ENCODE data around the gene SRP54. TPM values are rescaled to one million over a fixed set of nuclear protein-coding genes. Genes with fewer than 3 reads are reported as not detected.
"Not testable (repeated sequence)": the region's sequence is repeated elsewhere in the genome, so short reads cannot be mapped to it uniquely, and the experiment has no call there.

The SRP54 gene
- total RNA-seq, 1 donor from 2014 or later, result 41.0 TPM

- DNase-seq (ENCODE audit: low spot score) (no peak), ATAC-seq (peak; percentile 4)
These were observed 462 bp downstream of the SRP54 start for GRCh38 chr14:34983148-34983760.

- DNase-seq (ENCODE audit: low spot score) (no peak), ATAC-seq (no peak)
These were observed 994 bp downstream of the SRP54 start for GRCh38 chr14:34983786-34984185.

DNA sequence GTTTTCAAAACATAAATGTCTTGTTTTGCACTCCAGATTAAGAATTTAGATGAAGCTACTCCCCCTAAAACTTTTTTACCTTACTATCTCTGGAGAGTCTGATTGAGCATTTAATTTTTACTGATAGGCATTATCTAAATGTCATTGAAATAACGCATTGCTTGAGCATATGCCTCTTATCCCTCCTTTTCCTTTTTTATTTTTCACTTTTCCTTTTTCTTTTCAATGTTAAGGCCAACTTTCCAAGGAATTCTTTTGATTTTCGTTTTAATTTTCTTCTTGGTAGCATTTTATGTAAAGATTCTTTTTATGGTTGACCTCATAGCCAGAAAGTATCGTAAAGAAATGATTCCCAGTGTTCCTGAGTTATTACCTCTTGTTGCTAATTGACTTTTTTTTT lies 2.9 kb downstream of the SRP54 start:
- ATAC-seq, result no peak
- no peak for DNase-seq (ENCODE audit: low spot score)

DNA sequence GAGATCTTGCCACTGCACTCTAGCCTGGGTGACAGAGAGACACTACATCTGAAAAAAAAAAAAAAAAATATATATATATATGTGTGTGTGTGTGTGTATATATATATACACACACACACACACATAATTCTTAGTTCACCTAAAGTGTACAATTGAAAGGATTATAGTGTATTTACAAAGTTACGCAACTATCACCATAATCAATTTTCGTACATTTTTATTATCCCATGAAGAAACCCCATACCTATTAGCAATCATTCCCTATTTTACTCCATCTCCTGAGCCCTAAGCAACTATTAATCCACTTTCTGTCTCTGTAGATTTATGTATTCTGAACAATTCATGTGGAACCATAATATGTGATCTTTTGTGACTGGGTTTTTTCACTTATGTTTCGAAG lies 4.4 kb downstream of the SRP54 start:
- DNase-seq (ENCODE audit: low spot score), result no peak
- ATAC-seq, result no peak

DNA sequence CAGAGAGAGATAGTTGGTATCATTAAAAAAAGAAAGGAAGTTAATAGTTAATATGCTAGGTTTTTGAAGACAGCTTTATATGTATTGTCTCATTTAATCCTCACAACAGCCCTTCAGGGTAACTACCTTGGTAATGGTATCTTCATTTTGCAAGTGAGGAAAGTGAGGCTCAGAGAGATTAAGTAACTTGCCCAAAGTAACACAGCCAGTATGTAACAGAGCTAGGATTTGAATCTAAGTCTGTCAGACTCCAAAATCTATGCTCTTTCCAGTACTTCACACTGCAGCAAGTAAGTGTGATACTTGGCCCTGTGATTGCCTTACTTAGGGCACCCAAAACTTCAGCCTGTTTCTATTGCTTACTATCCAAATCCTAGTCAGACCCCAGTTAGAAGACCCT lies 7.0 kb downstream of the SRP54 start:
- DNase-seq (ENCODE audit: low spot score), result no peak
- no peak for ATAC-seq

- no peak for ATAC-seq
- no peak for DNase-seq (ENCODE audit: low spot score)
These were observed 10.6 kb downstream of the SRP54 start for GRCh38 chr14:34993426-34993825.

DNA sequence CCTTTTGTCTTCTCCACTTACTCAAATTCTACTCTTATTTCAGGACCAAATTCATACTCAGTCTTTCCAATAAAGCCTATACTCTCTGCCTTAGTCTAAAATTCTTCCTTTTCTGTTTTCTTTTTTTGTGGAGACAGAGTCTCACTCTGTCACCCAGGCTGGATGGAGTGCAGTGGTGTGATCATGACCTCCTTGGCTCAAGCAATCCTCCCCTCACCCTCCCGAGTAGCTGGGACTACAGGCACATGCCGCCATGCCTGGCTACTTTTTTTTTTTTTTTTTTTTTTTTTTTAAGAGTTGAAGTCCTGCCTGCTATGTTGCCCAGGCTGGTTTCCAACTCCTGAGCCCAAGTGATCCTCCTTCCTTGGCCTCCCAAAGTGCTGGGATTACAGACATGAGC lies 11.9 kb downstream of the SRP54 start:
- no peak for DNase-seq (ENCODE audit: low spot score)
- peak; percentile 78 for ATAC-seq

GRCh38 chr14:34997762-34998161 lies 15.0 kb downstream of the SRP54 start:
- ATAC-seq (no peak), DNase-seq (ENCODE audit: low spot score) (no peak)

DNA sequence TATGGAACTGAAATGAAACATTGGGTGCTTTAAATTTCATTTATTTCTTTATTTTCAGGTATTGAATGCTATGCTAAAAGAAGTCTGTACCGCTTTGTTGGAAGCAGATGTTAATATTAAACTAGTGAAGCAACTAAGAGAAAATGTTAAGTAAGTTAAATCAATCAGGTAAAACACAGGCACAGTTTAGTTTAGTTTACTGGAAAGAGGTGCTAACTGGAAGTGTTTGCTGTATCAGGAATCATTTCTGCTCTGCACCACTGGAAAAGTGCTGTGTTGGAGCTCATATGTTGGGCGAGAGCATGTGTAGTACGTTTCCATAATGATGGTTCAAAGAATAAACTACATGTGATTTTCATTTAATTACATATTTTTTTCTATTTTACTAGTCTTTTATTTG lies 16.7 kb downstream of the SRP54 start:
- ATAC-seq (peak; percentile 79), DNase-seq (ENCODE audit: low spot score) (no peak)

GRCh38 chr14:35001621-35002020 lies 18.8 kb downstream of the SRP54 start:
- ATAC-seq, result no peak
- no peak for DNase-seq (ENCODE audit: low spot score)

- no peak for DNase-seq (ENCODE audit: low spot score)
- ATAC-seq, result no peak
These were observed 22.0 kb downstream of the SRP54 start for GRCh38 chr14:35004839-35005238.

GRCh38 chr14:35016568-35016967 lies 33.8 kb downstream of the SRP54 start:
- no peak for ATAC-seq
- DNase-seq (ENCODE audit: low spot score), result no peak

DNA sequence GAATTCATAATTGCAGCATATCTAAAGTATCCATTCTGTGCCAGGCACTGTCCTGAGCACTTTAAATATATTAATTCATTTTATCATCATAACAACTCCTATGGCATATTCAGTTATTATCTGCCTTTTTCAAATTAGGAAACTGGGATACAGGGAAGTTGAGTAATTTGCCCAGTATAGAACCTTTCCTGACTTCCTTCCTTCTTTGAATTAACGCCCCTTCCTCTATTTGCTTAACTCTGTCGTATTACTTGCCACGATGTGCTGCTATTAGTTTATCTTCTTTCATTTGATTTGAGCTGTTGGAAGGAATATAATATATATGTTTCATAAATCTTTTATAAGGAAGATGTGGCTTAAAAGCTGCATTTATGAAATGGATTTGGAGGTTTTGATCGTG lies 37.9 kb downstream of the SRP54 start:
- ATAC-seq (no peak), DNase-seq (ENCODE audit: low spot score) (no peak)

GRCh38 chr14:35028435-35028834 lies 45.6 kb downstream of the SRP54 start:
- no peak for DNase-seq (ENCODE audit: low spot score)

DNA sequence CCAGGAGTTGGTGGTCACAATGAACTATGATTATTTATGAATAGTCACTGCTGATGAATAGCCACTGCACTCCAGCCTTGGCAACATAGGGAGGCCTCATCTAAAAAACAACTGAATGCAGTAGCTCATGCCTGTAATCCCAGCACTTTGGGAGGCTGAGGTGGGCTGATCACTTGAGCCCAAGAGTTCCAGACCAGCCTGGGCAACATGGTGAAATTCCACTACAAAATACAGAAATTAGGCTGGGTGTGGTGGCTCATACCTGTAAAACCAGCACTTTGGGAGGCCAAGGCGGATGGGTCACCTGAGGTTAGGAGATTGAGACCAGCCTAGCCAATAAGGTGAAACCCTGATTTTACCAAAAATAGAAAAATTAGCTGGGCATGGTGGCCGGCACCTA lies 49.8 kb downstream of the SRP54 start:
- DNase-seq (ENCODE audit: low spot score), result no peak
- no peak for ATAC-seq

More at GRCh38 chr14:35028435-35028834, 45.6 kb downstream of the SRP54 start:
- ATAC-seq, result no peak

DNA sequence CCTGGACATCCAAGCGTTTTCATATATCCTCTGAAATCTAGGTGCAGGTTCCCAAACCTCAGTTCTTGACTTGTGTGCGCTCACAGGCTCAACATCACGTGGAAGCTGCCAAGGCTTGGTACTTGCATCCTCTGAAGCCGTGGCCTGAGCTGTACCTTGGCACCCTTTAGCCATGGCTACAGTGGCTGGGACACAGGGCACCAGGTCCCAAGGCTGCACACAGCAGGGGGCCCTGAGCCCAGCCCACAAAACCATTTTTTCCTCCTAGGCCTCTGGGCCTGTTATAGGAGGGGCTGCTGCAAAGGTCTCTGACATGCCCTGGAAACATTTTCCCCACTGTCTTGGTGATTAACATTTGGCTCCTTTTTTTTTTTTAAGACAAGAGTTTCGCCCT lies 51.6 kb downstream of the SRP54 start:
- DNase-seq (ENCODE audit: low spot score) (no peak), ATAC-seq (peak; percentile 67)

- ATAC-seq (peak; percentile 86), DNase-seq (ENCODE audit: low spot score) (peak; percentile 59)
These were observed 52.3 kb downstream of the SRP54 start for GRCh38 chr14:35034944-35035554.

DNA sequence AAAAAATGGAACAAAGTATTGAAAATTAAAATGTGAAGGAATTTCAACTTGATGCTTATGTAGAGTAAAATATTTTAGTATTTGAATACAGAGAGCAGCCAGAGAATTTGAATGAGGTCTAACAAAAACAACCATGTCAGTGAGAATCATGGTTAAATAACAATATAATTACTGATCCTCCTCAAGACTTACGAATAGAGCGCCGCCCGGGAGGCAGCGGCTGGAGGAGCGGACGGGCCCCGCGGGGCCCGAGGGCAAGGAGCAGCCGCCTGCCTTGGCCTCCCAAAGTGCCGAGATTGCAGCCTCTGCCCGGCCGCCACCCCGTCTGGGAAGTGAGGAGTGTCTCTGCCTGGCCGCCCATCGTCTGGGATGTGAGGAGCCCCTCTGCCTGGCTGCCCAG lies 55.5 kb downstream of the SRP54 start:
- not testable (repeated sequence) for DNase-seq (ENCODE audit: low spot score); ATAC-seq

GRCh38 chr14:35042632-35043031 lies 59.8 kb downstream of the SRP54 start:
- no peak for DNase-seq (ENCODE audit: low spot score)
- no peak for ATAC-seq

DNA sequence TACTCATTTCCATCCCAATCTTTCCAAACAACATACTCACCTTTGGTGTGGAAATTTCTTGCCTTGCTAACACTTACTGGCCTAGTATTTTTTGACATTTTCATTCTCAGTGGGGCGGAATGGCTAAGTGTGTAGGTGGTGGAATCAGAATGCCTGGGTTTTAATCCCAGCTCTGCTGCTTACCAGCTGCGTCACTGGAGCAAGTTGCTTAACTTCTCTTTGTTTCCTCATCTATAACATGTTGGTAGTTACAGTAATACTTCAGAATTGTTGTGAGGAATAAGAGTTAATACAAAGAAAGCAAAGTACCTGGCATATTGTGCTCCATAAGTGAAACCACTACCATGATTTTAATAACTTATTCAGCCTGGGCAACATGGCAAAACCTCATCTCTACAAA lies 60.3 kb downstream of the SRP54 start:
- no peak for DNase-seq (ENCODE audit: low spot score)

DNA sequence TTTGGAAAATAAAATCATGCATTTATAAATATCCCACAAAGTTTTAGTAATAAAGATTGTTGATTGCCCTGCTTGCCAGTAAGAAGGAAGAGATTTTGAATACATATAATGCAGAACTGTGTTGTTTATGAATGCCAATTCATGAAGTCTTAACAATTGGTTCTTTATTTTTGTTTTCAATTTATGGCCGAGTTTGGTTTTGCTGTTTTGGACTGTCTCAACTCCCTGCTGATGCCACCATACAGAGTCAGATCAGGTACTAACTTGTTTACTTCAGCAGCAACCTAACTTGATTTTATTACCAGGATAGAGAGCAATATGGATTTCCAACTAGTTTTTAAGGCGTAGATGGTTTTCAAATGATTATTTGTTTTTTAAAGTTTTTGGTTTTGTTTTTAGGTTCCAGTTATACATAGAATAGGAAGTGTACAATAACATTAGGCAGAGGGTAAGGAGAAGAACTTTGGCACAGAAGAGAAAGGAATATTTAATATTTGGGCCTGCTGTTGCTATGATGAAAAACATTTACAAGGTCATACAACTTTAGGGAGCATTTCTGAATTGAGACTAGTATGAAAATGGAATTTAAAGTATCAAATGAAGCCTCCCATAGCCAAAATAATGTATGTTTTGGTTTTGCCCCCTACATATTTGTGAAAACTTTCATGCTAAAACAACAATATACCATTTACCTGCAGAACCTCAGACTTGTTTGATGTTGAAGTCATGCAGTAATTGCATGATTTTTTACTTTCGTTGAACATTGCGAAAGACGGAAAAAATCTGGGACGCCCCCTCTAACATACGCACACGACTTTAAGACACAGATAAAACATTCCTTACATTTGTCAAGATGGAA lies 62.4 kb downstream of the SRP54 start:
- ATAC-seq (no peak), DNase-seq (ENCODE audit: low spot score) (no peak)

More for the DNA sequence above, 60.3 kb downstream of the SRP54 start:
- no peak for ATAC-seq

DNA sequence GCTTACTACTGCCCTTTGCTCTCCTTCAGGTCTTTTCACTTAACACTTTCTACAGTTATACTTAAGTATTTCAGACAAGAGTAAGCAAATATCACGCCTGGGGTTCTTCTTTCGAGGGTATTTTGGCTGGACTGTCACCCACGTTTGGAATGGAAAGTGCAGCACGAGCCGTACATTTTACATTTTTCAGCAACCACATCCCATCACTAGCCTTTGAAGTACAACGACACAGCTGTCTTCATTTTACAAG lies 62.9 kb downstream of the SRP54 start:
- ATAC-seq (no peak), DNase-seq (ENCODE audit: low spot score) (no peak)

All from left lobe of liver (tissue), 2 donors.